Lower leg skin (tissue), 3 donors: Measurements from ENCODE around the gene COPZ1.

Experiments
- CTCF ChIP-seq, 3 donors: fragments of 450-650 bp; IDR thresholded peaks; one replicate each; pipeline ENCODE4 v1.5.1; 2016; ENCODE audit warnings: antibody characterized with exemption in 3 of 3, mild to moderate bottlenecking in 3 of 3, moderate library complexity in 2 of 3
- POLR2A ChIP-seq, 2 donors: fragments of 450-650 bp; IDR thresholded peaks; one replicate each; pipeline ENCODE4 v1.6.1; 2016 to 2017; ENCODE audit warnings: antibody characterized with exemption in 2 of 2, mild to moderate bottlenecking in 1 of 2, moderate library complexity in 1 of 2

GRCh38 chr12:54386403-54387113 lies 61.6 kb downstream of the COPZ1 start:
- TF ChIP-seq CTCF (IDR thresholded peaks at IDR 0.05) = no peak
- no peak for TF ChIP-seq POLR2A (IDR thresholded peaks at IDR 0.05)
